HG03175 (cell line): Measurements from ENCODE around the gene KLHL6.
"Not testable (repeated sequence)": the region's sequence is repeated elsewhere in the genome, so short reads cannot be mapped to it uniquely, and the experiment has no call there.

Experiments used
- ATAC-seq: cut with Tn5 transposase; IDR thresholded peaks from one replicate; pipeline ENCODE4 v1.9.1; 2021; ENCODE audit warnings: mild to moderate bottlenecking, moderate library complexity; ENCODE audit not compliant: unreplicated experiment

KLHL6 gene

DNA sequence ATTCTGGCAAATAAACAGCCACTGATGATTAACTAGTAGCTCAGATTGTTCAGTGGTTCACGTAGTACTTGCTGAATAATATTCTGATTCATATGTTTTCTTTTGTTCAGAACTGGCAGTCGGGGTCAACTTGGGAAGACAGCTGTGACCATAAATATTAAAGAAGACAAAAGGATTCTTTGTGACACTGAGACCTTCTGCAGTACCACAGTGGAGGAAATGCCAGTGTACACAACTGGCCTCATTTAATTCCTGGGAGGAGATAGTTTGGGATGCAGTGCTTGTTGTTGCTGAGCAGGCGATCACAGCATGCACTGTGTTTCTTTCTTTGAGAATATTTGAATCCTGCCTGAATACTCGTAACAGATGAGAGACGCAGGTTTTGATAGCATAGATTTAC is 100.4 kb downstream of the KLHL6 start:
- no peak for ATAC-seq

DNA sequence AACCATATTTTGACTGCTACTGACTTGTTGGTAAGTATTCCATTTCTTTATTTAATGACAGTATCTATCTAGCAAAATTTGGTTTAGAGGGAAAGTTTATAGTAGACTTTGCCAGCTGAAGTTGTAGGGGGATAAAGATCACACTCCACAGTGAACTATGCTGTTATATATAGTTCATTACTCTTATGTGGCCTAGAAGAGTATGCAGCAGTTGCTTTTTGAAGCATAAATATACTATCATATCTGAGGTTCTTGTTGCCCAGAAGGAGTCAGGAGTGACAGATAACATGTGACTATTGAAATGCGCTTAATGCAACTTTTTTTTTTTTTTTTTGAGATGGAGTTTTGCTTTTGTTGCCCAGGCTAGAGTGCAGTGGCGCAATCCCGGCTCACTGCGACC is 101.4 kb downstream of the KLHL6 start:
- ATAC-seq, result no peak

DNA sequence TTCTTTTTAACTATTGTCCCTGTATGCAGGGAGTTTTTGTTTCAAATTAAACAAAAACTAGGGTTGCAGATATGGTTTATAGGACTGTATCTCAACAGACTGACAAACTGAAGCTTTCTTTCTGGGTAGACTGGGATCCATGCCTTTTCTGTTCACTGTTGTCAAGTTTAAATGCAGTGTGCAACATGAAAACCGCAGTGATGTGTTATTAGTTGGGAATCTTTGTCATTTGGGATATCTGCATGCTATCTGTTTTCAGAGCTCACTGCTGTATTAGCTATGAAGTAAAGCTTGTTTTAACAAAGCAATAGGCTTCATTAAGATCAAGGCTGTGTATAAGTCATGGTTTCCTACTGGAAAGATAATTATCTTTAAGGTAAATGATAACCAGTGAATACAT is 105.7 kb downstream of the KLHL6 start:
- ATAC-seq, result no peak

DNA sequence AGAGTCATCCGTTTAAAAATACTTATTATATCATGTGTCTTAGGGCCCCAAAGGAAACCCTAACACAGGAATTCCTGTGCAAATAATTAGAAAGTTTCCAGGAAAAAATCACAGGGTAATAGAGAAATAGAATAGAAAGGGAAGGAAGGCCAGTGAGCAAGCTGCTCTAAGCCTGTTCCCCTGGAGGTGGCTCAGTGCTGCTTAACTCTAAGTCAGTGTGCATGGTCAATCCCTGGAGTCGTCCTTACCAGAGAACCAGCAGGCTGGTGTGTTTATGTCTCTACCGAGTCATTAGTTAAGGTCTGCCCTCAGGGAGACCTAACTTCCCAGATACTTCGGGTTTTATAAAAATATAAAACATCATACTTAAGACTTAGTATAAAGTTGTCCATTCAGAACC is 106.1 kb downstream of the KLHL6 start:
- ATAC-seq, result no peak

DNA sequence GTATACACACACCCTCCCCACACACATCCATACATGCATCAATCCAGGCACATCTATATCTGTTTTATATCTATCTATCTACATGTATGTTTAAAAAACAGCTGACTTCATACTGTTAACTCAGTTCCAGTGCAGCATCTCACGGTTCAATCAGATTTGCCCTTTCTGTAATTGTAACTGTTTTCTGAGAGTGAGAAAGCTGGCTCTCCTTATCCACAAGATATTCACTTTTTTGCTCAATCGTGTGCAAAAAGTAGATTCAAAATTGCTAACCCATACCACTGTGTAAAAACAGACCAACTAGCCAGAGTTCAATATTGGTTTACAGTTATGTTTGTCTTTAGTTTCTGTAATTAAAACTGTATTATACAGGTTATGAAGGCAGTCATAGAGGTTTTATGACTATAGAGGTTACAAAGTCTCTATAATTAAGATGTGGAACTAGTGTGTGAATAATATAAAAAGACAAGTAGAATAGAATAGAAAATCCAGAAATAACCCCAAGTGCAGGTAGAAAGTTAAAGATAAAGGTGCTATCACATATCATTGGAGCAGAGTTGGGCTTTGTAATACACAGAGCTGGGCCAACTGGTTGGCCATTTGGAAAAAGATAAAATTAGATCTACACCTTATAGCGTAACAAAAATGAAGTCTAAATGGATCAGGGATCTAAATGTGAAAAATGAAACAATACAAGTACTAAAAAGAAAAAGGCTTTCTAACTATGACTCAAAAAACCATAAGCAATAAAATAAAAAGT is 107.0 kb downstream of the KLHL6 start:
- no peak for ATAC-seq

DNA sequence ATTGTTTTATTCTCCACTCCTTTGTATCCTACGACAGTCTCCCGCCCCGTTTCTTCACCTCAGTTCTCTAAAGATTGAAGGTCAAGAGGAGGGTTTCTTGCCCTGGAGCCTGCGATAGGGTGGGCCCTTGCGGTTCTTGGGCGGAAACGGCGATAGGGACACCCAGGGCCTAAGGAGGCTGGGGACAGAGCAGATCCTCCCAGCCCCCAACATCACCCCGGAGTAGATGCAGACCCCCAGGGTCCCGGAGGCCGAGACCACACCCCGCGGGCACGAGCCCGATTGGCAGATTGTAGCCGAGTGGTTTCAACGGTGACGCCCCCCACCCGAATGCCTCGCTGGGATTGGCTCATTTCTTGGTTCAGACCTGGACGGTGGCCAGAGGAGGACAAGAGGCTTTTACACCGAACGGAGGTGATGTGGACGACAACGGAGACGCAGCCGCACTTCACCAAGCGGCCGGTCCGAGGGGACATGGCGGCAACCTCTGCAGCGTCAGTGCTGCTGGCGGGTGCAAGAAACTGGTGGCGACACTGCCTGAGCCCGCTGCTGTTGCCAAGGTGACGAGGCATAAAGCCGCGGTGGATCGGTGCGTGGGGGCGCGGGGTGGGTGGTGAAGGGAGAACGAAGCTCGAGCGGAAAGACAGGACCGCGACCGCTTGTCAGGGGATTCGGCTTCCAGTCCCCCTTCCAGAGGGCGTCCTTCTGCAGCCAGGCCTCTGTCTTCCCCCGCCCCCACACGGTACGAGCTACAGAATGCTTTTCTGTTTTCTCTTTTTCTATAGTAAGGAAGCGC is 108.1 kb downstream of the KLHL6 start:
- ATAC-seq, result peak; percentile 76

DNA sequence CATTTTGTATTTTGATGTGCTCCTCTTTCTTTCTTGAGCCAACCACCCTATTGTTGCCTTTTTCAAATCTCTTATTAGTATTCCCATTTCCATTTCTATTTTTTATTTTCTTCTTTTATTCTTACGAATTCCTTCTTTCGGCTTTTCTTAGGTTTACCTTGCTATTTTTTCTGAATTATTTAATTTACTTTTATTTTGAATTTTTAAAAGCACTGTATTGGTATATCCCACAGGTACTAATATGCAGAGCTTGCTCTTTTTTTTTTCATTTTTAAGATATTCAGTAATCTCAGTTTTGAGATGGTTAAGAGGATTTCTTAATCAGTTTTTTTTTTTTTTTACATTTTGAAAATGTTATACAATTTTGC is 108.7 kb downstream of the KLHL6 start:
- no peak for ATAC-seq

DNA sequence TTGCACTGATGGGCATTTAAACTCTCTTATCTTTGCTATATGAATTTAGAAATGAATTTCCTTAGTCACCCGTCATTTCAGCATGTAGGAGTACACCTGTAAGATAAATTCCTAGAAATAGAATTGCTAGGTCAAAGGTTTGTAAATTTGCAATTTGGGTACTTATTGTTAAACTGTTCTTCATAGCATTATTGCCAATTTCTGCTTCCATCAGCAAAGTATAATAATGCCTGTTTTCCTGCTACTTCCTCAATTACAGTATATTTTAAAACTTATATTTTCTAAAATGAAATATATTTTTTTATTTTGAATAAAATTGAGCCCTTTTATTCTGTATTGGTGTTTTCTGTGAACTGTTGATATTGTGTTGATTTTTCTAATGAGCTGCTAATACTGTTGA is 110.8 kb downstream of the KLHL6 start:
- ATAC-seq, result no peak

DNA sequence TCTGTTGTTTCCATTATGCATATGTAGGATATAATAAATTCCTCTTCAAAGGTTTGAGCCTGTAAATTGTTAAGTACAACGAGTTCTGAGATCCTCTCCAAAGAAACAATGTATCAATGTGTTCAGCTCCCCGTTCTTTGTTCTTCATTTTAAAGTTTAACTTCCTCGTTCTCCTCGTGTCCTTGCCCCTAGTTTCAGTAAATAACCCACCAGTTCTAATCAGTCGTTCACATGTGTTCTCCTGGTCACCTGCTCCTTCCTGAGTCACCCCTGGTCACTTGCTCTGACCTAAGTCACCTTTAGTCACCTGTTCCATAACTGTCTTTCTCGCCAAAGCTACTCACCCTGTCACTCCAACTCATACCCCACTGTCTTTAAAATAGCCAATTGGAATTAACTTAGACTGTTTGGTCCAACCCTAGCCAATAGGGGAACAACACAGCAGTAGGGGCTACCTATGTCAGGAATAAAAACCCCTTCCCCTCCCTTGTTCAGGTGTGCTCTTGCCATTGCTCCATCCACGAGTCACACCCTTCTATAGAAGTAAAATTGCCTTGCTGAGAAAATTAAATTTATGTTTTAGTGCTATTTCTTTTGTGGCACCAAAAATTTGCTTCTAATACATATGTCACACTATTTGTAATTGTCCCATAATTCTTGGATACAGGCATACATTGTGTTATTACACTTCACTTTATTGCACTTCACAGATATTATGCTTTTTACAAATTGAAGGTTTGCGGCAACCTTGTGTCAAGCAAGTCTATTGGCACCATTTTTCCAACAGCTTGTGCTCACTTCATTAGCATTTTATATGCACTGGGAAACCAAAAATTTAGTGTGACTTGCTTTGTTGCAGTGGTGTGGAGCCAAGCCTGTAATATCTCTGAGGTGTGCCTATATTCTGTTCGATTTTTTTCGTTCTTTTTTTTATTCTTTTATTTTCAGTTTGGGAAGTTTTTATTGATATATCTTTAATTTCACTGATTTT is 111.8 kb downstream of the KLHL6 start:
- ATAC-seq, result no peak

DNA sequence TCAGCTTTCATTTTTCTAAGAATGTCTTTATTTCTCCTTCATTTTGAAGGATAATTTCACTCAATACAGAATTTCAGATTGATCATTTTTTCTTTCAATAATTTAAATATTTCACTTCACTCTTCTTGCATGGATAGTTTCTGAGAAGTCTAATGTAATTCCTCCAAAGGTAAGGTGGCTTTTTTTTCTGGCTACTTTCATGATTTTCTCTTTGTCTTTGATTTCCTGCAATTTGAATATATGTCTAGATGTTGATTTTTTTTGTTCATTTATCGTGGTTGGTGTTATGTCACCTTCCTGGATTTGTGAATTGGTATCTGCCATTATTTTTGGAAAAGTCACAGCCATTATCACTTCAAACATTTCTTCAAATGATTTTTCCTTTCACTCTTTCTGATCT is 112.5 kb downstream of the KLHL6 start:
- no peak for ATAC-seq

DNA sequence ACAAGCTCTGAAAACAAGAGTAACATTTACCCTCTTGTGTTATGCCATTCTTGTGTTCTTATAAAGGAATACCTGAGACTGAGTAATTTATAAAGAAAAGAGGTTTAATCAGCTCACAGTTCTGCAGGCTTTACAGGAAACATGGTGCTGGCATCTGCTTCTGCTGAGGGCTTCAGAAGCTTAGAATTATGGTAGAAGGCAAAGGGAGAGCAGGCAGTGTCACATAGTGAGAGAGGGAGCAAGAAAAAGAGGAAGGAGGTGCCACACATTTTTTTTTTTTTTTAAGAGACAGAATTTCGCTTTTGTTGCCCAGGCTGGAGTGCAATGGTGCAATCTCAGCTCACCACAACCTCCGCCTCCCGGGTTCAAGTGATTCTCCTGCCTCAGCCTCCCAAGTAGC is 115.0 kb downstream of the KLHL6 start:
- ATAC-seq, result not testable (repeated sequence)

DNA sequence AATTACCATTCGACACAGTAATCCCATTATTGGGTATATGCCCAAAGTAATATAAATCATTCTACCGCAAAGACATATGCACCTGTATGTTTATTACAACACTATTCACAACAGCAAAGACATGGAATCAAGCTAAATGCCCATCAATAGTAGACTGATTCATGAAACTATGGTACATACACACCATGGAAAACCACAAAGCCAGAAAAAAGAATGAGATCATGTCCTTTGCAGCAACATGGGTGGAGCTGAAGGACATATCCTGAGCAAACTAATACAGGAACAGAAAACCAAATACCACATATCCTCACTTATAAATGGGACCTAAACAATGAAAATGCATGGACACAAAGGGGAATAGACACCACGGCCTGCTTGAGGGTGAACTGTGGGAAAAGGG is 116.0 kb downstream of the KLHL6 start:
- ATAC-seq, result no peak

DNA sequence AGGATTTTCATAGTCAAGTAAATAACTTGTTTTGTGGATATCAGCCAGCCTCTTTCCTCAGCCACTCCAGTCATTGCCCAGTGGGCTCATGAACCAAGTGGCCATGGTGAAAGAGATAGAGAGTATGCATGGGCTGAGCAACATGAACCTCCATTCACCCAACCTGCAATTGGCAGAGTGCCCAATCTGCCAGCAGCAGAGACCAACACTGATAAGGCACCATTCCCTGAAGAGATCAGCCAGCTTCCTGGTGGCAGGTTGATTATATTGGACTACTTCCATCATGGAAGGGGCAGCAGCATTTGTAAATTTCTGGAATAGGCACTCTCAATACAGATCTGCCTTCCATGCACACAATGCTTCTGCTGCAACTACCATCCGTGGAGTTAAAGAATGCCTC is 116.8 kb downstream of the KLHL6 start:
- no peak for ATAC-seq

DNA sequence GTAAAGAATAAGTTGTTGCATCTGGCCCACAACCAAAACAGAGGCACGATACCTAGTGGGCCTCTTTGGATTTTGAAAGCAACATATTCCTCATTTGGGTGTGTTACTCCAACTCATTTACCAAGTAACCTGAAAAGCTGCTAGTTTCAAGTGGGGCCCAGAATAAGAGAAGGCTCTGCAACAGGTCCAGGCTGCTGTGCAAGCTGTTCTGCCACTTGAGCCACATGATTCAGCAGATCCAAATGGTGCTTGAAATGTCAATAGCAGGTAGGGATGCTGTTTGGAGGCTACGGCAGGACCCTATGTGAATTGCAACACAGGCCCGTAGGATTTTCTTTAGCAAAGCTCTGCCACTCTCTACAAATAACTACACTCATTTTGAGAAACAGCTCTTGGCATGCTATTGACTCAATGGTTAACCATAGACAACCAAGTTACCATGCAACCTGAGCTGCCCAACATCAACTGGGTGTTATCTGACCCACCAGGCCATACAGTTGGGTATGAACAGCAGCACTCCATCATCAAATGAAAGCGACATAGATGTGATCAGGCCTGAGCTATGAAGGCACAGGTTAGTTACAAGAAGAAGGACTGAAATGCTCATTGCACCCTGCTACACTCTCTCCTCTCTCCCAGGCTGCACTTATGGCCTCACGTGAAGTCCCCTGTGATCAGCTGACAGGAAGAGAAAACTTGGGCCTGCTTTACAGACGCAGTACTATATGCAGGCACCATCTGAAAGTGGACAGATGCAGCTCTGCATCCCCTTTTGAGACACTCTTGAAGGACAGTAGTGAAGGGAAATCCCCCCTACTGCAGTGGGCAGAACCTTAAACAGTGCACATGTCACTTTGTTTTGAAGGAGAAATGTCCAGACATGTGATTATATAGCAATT is 117.6 kb downstream of the KLHL6 start:
- no peak for ATAC-seq
